Natural killer cell (primary cell): ENCODE results near the gene MRC1. TPM values are rescaled to one million over a fixed set of nuclear protein-coding genes. Genes with fewer than 3 reads are reported as not detected.

Experiments
- ATAC-seq, 3 donors: fragments of 150-1000 bp in 2 of 3; fragments of 200-7000 bp in 1 of 3; cut with Tn5 transposase; 1 replicate in 1 of 3; 2 replicates in 2 of 3; pipeline ENCODE4 v1.10.0; 2021; ENCODE audit warnings: mild to moderate bottlenecking in 2 of 3, moderate library complexity in 2 of 3
- DNase-seq, 2 donors: peaks; one replicate each; pipeline versions ENCODE4 v3.0.0 to v3.0.0-alpha.2; 2013 to 2021; ENCODE audit warnings: mixed read lengths in 1 of 2
- H3K27ac ChIP-seq: one replicate; pipeline ENCODE4 v1.5.1; 2013; ENCODE audit warnings: mild to moderate bottlenecking, low read length
- H3K27me3 ChIP-seq: one replicate; pipeline ENCODE4 v1.6.1; 2013; ENCODE audit warnings: low read length; ENCODE audit not compliant: control insufficient read depth, insufficient read depth
- H3K36me3 ChIP-seq: one replicate; pipeline ENCODE4 v1.6.1; 2013; ENCODE audit warnings: low read length; ENCODE audit not compliant: control insufficient read depth, insufficient read depth
- H3K4me1 ChIP-seq: one replicate; pipeline ENCODE4 v1.6.1; 2013; ENCODE audit warnings: low read length; ENCODE audit not compliant: control insufficient read depth, insufficient read depth
- H3K4me3 ChIP-seq: one replicate; pipeline ENCODE4 v1.5.1; 2013; ENCODE audit warnings: low read length
- H3K9me3 ChIP-seq: one replicate; pipeline ENCODE4 v1.6.1; 2013; ENCODE audit warnings: low read length; ENCODE audit not compliant: control insufficient read depth, insufficient read depth
- H3K27ac Mint-ChIP-seq, 2 donors: one replicate each; pipeline ENCODE4 v1.8.0; 2022; ENCODE audit warnings: mild to moderate bottlenecking in 2 of 2, mixed read lengths in 2 of 2, moderate library complexity in 1 of 2
- H3K27me3 Mint-ChIP-seq, 2 donors: one replicate each; pipeline ENCODE4 v1.8.0; 2022; ENCODE audit warnings: low read depth in 2 of 2, mixed read lengths in 2 of 2
- H3K36me3 Mint-ChIP-seq: one replicate; pipeline ENCODE4 v1.8.0; 2022; ENCODE audit warnings: mixed read lengths
- H3K4me1 Mint-ChIP-seq, 2 donors: one replicate each; pipeline ENCODE4 v1.8.0; 2022; ENCODE audit warnings: mixed read lengths in 2 of 2
- H3K4me3 Mint-ChIP-seq: one replicate; pipeline ENCODE4 v1.8.0; 2022; ENCODE audit warnings: mild to moderate bottlenecking, moderate library complexity, mixed read lengths
- H3K9me3 Mint-ChIP-seq, 2 donors: one replicate each; pipeline ENCODE4 v1.8.0; 2022; ENCODE audit warnings: mixed read lengths in 2 of 2
- WGBS: methylation state at CpG from one replicate; pipeline ENCODE4 v1.1.7; 2013; ENCODE audit warnings: missing lambda C conversion rate; ENCODE audit not compliant: insufficient coverage; 5-methylcytosine and 5-hydroxymethylcytosine counted together
- intact Hi-C: fragments of 100-400 bp; cut with micrococcal nuclease; formaldehyde crosslinking; loops from one replicate; pipeline ENCODE4 v1.14.2; 2022
- total RNA-seq, 4 donors: library from RNA; stranded (reverse); fragments of 120-200 nt in 1 of 4; gene quantifications; one replicate each; pipeline versions ENCODE4 v1.2.3 to v1.2.4, GENCODE V29; 2013 to 2022
- TF ChIP-seq, protein P1 (sequence below): fragments of 200-600 bp; IDR thresholded peaks from one replicate; pipeline ENCODE4 v1.8.0; 2022; ENCODE audit warnings: antibody characterized with exemption

MRC1 gene
- total RNA-seq, 3 donors from 2014 or later (not counting 1 experiment from before 2014, with no cell fraction given), result 0.05 to 0.18 (median 0.15) TPM

DNA sequence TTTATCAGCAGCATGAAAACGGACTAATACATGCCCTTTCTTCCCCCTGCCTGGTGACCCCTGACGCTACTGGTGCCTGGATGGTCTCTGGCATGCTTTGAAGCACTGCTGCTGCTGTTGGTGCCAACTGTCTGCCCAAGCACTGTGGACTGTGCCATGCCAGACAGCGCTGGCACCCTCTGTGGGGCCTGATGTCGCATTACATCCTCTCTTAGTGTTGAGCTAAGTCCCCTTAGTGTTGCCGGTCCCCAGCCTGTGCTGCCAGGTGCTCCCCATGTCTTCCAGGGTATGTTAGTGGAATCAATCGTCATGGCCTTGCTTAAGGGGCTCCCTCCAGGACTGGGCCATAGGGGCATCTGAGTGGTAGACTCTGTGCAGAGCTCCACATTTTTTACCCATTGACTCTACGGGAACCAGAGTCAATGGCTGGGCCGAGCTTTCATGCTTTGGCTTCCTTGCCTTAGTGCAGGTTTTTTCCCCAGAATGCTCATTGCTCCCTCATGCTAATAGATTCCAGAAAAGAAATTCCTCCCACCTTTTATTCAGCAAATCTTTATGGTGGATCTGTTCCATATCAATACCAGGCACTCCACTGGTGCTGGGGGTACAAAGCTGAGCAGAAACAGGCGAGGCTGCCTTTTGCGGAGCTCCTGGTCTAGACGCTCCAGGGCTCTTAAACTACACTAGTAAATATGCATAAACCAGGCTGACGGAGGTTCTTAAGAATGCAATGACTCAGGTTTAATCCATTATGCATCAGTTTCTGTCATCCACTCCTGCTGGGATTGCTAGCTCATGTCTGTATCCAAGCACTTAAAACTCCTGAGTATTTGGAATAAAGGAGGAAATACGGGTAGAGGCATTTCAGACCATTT, 21.8 kb upstream of the MRC1 start:
- H3K27me3 ChIP-seq, result no peaks in the 10 kb centered on the region
- H3K27me3 Mint-ChIP-seq, result peaks cover 0 to 3% of the 10 kb centered on the region in 2 donors
- no peak overlapping the region for H3K4me3 ChIP-seq
- no peaks in the 10 kb centered on the region for H3K9me3 ChIP-seq
- H3K27ac ChIP-seq, result no peak overlapping the region
- H3K36me3 ChIP-seq, result no peaks in the 10 kb centered on the region
- no peaks in the 10 kb centered on the region for H3K36me3 Mint-ChIP-seq
- no peak overlapping the region for H3K27ac Mint-ChIP-seq
- H3K4me1 Mint-ChIP-seq, result no peaks in the 10 kb centered on the region
- ATAC-seq, result no peak
- H3K4me1 ChIP-seq, result peaks cover 3% of the 10 kb centered on the region
- 87% methylated on average over 12 of the region's 13 CpGs for WGBS
- no peak overlapping the region for H3K4me3 Mint-ChIP-seq
- H3K9me3 Mint-ChIP-seq, result no peaks in the 10 kb centered on the region
- no peak for DNase-seq
- intact Hi-C loops, result no loop called here
- TF ChIP-seq, protein P1, sequence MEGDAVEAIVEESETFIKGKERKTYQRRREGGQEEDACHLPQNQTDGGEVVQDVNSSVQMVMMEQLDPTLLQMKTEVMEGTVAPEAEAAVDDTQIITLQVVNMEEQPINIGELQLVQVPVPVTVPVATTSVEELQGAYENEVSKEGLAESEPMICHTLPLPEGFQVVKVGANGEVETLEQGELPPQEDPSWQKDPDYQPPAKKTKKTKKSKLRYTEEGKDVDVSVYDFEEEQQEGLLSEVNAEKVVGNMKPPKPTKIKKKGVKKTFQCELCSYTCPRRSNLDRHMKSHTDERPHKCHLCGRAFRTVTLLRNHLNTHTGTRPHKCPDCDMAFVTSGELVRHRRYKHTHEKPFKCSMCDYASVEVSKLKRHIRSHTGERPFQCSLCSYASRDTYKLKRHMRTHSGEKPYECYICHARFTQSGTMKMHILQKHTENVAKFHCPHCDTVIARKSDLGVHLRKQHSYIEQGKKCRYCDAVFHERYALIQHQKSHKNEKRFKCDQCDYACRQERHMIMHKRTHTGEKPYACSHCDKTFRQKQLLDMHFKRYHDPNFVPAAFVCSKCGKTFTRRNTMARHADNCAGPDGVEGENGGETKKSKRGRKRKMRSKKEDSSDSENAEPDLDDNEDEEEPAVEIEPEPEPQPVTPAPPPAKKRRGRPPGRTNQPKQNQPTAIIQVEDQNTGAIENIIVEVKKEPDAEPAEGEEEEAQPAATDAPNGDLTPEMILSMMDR, result no peak

DNA sequence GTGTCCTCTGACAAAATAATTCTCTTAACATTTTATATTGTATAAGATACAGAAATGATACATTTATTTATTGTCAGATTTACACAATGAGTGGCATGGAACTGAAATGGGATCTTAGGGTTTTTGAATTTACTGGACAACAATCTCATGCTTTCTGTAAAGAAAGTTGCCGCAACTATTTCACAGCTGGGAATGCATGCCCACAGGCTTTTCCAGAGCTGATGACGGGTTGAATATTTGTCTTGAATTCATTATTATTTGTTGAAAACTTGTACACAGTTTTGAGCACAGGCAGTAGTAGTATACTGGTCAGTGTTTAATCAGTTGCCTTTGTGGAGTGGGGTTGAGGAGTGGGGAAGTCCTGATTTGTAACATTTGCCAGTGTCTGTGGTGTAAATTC, 20.5 kb upstream of the MRC1 start:
- Mint-ChIP-seq H3K9me3 (no peaks in the 10 kb centered on the region), H3K27ac (no peak overlapping the region), H3K36me3 (no peaks in the 10 kb centered on the region), H3K4me3 (no peak overlapping the region), H3K4me1 (peaks cover 5 to 6% of the 10 kb centered on the region in 2 donors), H3K27me3 (peaks cover 0 to 3% of the 10 kb centered on the region in 2 donors)
- Histone ChIP-seq H3K36me3 (no peaks in the 10 kb centered on the region), H3K4me1 (no peaks in the 10 kb centered on the region), H3K27ac (no peak overlapping the region), H3K9me3 (no peaks in the 10 kb centered on the region), H3K27me3 (no peaks in the 10 kb centered on the region), H3K4me3 (no peak overlapping the region)
- WGBS, result 95% methylated on average over 2 of the region's 2 CpGs
- no peak for ATAC-seq
- no peak for DNase-seq
- intact Hi-C loops, result no loop called here
- TF ChIP-seq, protein P1, result no peak

DNA sequence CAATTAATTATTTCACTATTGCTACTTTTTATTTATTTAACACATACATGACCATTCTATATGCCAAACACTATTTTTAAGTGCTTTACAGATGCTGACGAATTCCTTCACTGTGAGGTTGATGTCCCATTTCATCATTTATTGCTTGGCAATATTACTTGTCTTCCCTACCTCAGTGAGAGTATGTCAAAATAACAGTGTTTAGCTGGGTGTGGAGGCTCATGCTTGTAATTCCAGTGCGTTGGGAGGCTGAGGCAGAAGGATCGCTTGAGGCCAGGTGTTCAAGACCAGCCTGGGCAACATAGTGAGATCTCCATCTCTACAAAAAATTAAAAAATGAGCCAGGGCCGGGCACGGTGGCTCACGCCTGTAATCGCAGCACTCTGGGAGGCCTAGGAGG, 19.8 kb upstream of the MRC1 start:
- intact Hi-C loops, result no loop called here
- Mint-ChIP-seq H3K36me3 (no peaks in the 10 kb centered on the region), H3K4me1 (peaks cover 5 to 6% of the 10 kb centered on the region in 2 donors), H3K9me3 (no peaks in the 10 kb centered on the region), H3K27ac (no peak overlapping the region), H3K4me3 (no peak overlapping the region), H3K27me3 (peaks cover 0 to 3% of the 10 kb centered on the region in 2 donors)
- no peaks in the 10 kb centered on the region for H3K4me1 ChIP-seq
- TF ChIP-seq, protein P1, result no peak
- H3K27me3 ChIP-seq, result no peaks in the 10 kb centered on the region
- H3K9me3 ChIP-seq, result no peaks in the 10 kb centered on the region
- DNase-seq, result no peak
- WGBS, result 95% methylated on average over 7 of the region's 7 CpGs
- H3K36me3 ChIP-seq, result no peaks in the 10 kb centered on the region
- no peak overlapping the region for H3K4me3 ChIP-seq
- ATAC-seq, result no peak
- H3K27ac ChIP-seq, result no peak overlapping the region
